ENCODE results near the gene CAMK2B.

Gene CAMK2B

GRCh38 chr7:44287488-44288380, 37.7 kb downstream of the CAMK2B start:
- in situ Hi-C loops (cut with HindIII; ENCODE audit: low sequenced_read_pairs) = loop anchor here (5.0 kb wide), 1 partner anchor 40 kb away; no protein-coding TSS in a partner anchor

GRCh38 chr7:44286618-44287487, 38.5 kb downstream of the CAMK2B start:
- in situ Hi-C loops (cut with HindIII; ENCODE audit: low sequenced_read_pairs) = loop anchor here (5.0 kb wide), 1 partner anchor 40 kb away; no protein-coding TSS in a partner anchor

GRCh38 chr7:44286182-44286617, 39.2 kb downstream of the CAMK2B start:
- in situ Hi-C loops (cut with HindIII; ENCODE audit: low sequenced_read_pairs) = loop anchor here (5.0 kb wide), 1 partner anchor 39 kb away; no protein-coding TSS in a partner anchor

- in situ Hi-C loops (cut with HindIII; ENCODE audit: low sequenced_read_pairs) = loop anchor here (5.0 kb wide), 1 partner anchor 38 kb away; no protein-coding TSS in a partner anchor
These were observed 39.8 kb downstream of the CAMK2B start for GRCh38 chr7:44285561-44285960.

GRCh38 chr7:44284881-44285541, 40.4 kb downstream of the CAMK2B start:
- in situ Hi-C loops (cut with HindIII; ENCODE audit: low sequenced_read_pairs) = loop anchor here (5.0 kb wide), 1 partner anchor 38 kb away; no protein-coding TSS in a partner anchor

GRCh38 chr7:44284216-44284615, 41.2 kb downstream of the CAMK2B start:
- in situ Hi-C loops (cut with HindIII; ENCODE audit: low sequenced_read_pairs) = no loop called here

GRCh38 chr7:44283381-44284211, 41.8 kb downstream of the CAMK2B start:
- in situ Hi-C loops (cut with HindIII; ENCODE audit: low sequenced_read_pairs) = no loop called here

- in situ Hi-C loops (cut with HindIII; ENCODE audit: low sequenced_read_pairs) = no loop called here
These were observed 42.7 kb downstream of the CAMK2B start for GRCh38 chr7:44282601-44283171.

GRCh38 chr7:44281811-44282600, 43.4 kb downstream of the CAMK2B start:
- in situ Hi-C loops (cut with HindIII; ENCODE audit: low sequenced_read_pairs) = no loop called here

- in situ Hi-C loops (cut with HindIII; ENCODE audit: low sequenced_read_pairs) = no loop called here
These were observed 44.2 kb downstream of the CAMK2B start for GRCh38 chr7:44280993-44281721.

GRCh38 chr7:44280636-44280992, 44.8 kb downstream of the CAMK2B start:
- in situ Hi-C loops (cut with HindIII; ENCODE audit: low sequenced_read_pairs) = no loop called here

GRCh38 chr7:44279731-44280505, 45.5 kb downstream of the CAMK2B start:
- in situ Hi-C loops (cut with HindIII; ENCODE audit: low sequenced_read_pairs) = no loop called here

- in situ Hi-C loops (cut with HindIII; ENCODE audit: low sequenced_read_pairs) = no loop called here
These were observed 46.1 kb downstream of the CAMK2B start for GRCh38 chr7:44279286-44279685.

- in situ Hi-C loops (cut with HindIII; ENCODE audit: low sequenced_read_pairs) = no loop called here
These were observed 46.8 kb downstream of the CAMK2B start for GRCh38 chr7:44278451-44279161.

- in situ Hi-C loops (cut with HindIII; ENCODE audit: low sequenced_read_pairs) = no loop called here
These were observed 47.5 kb downstream of the CAMK2B start for GRCh38 chr7:44277851-44278250.

GRCh38 chr7:44277391-44277790, 48.0 kb downstream of the CAMK2B start:
- in situ Hi-C loops (cut with HindIII; ENCODE audit: low sequenced_read_pairs) = no loop called here
